ENCODE results near the gene EPAS1.

The EPAS1 gene

GRCh38 chr2:46259777-46260168, 37.4 kb upstream of the EPAS1 start:
- Histone ChIP-seq H3K27me3 (ENCODE audit: insufficient read depth, poor library complexity, severe bottlenecking) (no peaks in the 10 kb centered on the region), H3K4me3 (ENCODE audit: severe bottlenecking) (no peak overlapping the region), H3K27ac (ENCODE audit: poor library complexity, severe bottlenecking) (no peak overlapping the region), H3K4me1 (ENCODE audit: insufficient read depth, poor library complexity, severe bottlenecking) (no peaks in the 10 kb centered on the region), H3K9me3 (ENCODE audit: severe bottlenecking) (no peaks in the 10 kb centered on the region), H3K36me3 (ENCODE audit: low read depth) (no peaks in the 10 kb centered on the region)
- DNase-seq (ENCODE audit: low spot score) (no peak), ATAC-seq (ENCODE audit: low read depth) (no peak)
- TF ChIP-seq, protein P1, sequence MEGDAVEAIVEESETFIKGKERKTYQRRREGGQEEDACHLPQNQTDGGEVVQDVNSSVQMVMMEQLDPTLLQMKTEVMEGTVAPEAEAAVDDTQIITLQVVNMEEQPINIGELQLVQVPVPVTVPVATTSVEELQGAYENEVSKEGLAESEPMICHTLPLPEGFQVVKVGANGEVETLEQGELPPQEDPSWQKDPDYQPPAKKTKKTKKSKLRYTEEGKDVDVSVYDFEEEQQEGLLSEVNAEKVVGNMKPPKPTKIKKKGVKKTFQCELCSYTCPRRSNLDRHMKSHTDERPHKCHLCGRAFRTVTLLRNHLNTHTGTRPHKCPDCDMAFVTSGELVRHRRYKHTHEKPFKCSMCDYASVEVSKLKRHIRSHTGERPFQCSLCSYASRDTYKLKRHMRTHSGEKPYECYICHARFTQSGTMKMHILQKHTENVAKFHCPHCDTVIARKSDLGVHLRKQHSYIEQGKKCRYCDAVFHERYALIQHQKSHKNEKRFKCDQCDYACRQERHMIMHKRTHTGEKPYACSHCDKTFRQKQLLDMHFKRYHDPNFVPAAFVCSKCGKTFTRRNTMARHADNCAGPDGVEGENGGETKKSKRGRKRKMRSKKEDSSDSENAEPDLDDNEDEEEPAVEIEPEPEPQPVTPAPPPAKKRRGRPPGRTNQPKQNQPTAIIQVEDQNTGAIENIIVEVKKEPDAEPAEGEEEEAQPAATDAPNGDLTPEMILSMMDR (IDR thresholded peaks at IDR 0.05; ENCODE audit: poor library complexity, severe bottlenecking), result no peak

DNA sequence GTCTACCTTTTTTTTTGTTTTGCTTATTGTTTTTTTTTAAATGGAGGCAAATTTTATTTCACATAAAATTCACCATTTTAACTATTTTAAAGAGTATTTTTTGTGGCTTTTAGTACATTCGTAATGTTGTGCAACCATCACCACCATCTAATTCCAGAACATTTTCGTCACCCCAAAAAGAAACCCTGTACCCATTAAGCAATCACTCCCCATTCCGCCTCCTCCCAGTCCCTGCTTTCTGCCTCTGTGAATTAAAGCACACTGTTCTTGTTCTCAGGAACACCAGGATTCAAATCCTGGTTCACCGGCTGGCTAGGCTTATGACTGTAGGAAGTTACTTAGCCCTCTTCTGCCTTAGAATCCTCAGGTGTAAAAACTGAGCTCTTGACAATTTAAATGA, 36.9 kb upstream of the EPAS1 start:
- H3K36me3 ChIP-seq (ENCODE audit: low read depth), result no peaks in the 10 kb centered on the region
- H3K27ac ChIP-seq (ENCODE audit: poor library complexity, severe bottlenecking), result no peak overlapping the region
- no peak overlapping the region for H3K4me3 ChIP-seq (ENCODE audit: severe bottlenecking)
- no peak for DNase-seq (ENCODE audit: low spot score)
- no peaks in the 10 kb centered on the region for H3K4me1 ChIP-seq (ENCODE audit: insufficient read depth, poor library complexity, severe bottlenecking)
- ATAC-seq (ENCODE audit: low read depth), result no peak
- TF ChIP-seq, protein P1 (IDR thresholded peaks at IDR 0.05; ENCODE audit: poor library complexity, severe bottlenecking), result no peak
- H3K27me3 ChIP-seq (ENCODE audit: insufficient read depth, poor library complexity, severe bottlenecking), result no peaks in the 10 kb centered on the region
- H3K9me3 ChIP-seq (ENCODE audit: severe bottlenecking), result no peaks in the 10 kb centered on the region

- Histone ChIP-seq H3K9me3 (ENCODE audit: severe bottlenecking) (no peaks in the 10 kb centered on the region), H3K4me3 (ENCODE audit: severe bottlenecking) (no peak overlapping the region), H3K36me3 (ENCODE audit: low read depth) (no peaks in the 10 kb centered on the region), H3K4me1 (ENCODE audit: insufficient read depth, poor library complexity, severe bottlenecking) (no peaks in the 10 kb centered on the region), H3K27ac (ENCODE audit: poor library complexity, severe bottlenecking) (no peak overlapping the region), H3K27me3 (ENCODE audit: insufficient read depth, poor library complexity, severe bottlenecking) (no peaks in the 10 kb centered on the region)
- ATAC-seq (ENCODE audit: low read depth), result no peak
- DNase-seq (ENCODE audit: low spot score), result no peak
- TF ChIP-seq, protein P1 (IDR thresholded peaks at IDR 0.05; ENCODE audit: poor library complexity, severe bottlenecking), result no peak
Observed at GRCh38 chr2:46262248-46262938, 34.8 kb upstream of the EPAS1 start.

GRCh38 chr2:46263347-46263746, 33.9 kb upstream of the EPAS1 start:
- ATAC-seq (ENCODE audit: low read depth), result no peak
- H3K4me1 ChIP-seq (ENCODE audit: insufficient read depth, poor library complexity, severe bottlenecking), result no peaks in the 10 kb centered on the region
- no peaks in the 10 kb centered on the region for H3K36me3 ChIP-seq (ENCODE audit: low read depth)
- no peaks in the 10 kb centered on the region for H3K27me3 ChIP-seq (ENCODE audit: insufficient read depth, poor library complexity, severe bottlenecking)
- H3K27ac ChIP-seq (ENCODE audit: poor library complexity, severe bottlenecking), result no peak overlapping the region
- no peak for DNase-seq (ENCODE audit: low spot score)
- H3K4me3 ChIP-seq (ENCODE audit: severe bottlenecking), result no peak overlapping the region
- TF ChIP-seq, protein P1 (IDR thresholded peaks at IDR 0.05; ENCODE audit: poor library complexity, severe bottlenecking), result no peak
- no peaks in the 10 kb centered on the region for H3K9me3 ChIP-seq (ENCODE audit: severe bottlenecking)

- Histone ChIP-seq H3K4me1 (ENCODE audit: insufficient read depth, poor library complexity, severe bottlenecking) (no peaks in the 10 kb centered on the region), H3K36me3 (ENCODE audit: low read depth) (no peaks in the 10 kb centered on the region), H3K4me3 (ENCODE audit: severe bottlenecking) (no peak overlapping the region), H3K9me3 (ENCODE audit: severe bottlenecking) (no peaks in the 10 kb centered on the region), H3K27ac (ENCODE audit: poor library complexity, severe bottlenecking) (no peak overlapping the region), H3K27me3 (ENCODE audit: insufficient read depth, poor library complexity, severe bottlenecking) (no peaks in the 10 kb centered on the region)
- no peak for DNase-seq (ENCODE audit: low spot score)
- TF ChIP-seq, protein P1 (IDR thresholded peaks at IDR 0.05; ENCODE audit: poor library complexity, severe bottlenecking), result no peak
- no peak for ATAC-seq (ENCODE audit: low read depth)
Observed at GRCh38 chr2:46264447-46264846, 32.8 kb upstream of the EPAS1 start.

All from RWPE2 (cell line).